ENCODE data around the gene PMM2.
"Not testable (repeated sequence)": the region's sequence is repeated elsewhere in the genome, so short reads cannot be mapped to it uniquely, and the experiment has no call there.

The PMM2 gene

DNA sequence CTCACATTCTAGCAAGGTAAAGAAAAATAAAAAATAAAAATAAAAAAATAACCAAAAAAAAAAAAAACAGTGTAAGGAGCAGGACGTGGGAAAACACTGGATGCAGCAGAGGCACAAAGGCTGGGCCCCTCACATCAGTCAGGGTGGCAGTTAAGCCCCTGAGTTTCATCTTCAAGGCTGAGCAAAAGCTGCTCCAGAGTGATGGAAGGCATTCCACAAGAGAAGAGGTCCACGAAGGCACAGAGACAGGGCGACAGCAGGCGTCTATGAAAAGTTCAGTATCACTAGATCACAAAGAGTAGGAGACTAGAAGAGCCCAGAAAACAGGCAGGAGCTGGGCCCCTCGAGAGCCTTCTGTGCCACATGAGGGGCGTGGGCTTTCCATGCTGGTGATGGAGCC lies 12.2 kb upstream of the PMM2 start:
- FAIRE-seq = no peak

DNA sequence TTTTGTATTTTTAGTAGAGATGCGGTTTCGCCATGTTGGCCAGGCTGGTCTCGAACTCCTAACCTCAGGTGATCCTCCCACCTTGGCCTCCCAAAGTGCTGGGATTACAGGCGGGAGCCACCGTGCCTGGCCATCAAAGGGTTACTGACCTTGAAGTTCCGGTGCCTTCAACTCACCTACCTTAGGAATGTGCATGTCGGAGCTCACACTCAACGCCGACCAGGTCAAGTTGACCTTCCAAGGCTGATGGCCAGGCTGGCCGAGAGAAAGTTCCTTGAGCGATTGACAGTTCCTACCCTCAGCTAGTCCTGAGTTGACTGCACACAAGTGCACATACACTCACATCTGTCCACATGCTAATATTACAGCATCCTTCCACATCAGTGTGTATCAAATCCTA lies 11.3 kb upstream of the PMM2 start:
- FAIRE-seq = not testable (repeated sequence)

DNA sequence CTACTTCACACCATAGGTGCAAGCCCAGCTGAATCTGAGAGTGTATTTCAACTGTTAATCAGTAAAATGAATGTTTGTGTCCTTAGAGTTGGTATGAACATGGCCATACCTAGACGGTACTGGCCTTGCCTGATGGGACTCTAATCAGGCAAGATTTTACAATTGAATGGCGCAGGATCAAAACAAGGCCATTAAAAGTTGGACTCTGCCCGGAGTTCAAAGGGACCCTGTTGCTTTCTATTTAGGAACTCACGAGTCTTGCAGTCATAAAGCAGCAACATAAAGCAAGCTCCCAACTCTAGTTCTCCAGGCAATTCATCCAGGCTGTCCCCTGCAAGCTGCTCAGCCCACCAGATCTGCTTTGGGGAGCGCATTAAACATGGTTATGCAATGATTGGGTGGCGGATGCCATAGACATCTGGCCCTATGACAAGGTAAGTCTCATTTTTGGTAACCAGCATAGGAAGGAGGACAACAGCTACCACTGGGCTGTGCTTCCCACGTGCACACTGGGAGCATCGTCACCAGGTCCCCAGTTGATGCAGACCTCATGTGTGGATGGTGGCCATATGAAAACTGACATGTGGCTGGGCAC lies 9.0 kb upstream of the PMM2 start:
- no peak for FAIRE-seq

DNA sequence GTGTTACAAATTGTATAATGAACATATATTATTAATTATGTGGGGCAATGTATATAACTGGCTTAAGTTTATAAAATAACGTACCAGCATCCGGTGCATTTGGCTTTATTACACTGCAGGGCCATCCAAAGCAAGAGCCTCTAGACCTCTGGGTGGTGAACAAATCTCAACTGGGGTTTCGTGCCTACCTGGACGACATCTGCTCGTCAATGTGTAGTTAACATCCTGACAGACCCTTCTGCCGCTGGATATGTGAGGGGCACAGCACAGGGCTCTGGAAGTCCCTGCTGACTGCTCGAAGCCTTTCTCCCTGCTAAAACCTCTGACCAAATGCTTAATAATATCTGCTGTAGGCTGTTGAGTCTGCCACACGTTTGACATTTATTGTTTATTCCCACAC lies 2.5 kb upstream of the PMM2 start:
- FAIRE-seq = no peak

DNA sequence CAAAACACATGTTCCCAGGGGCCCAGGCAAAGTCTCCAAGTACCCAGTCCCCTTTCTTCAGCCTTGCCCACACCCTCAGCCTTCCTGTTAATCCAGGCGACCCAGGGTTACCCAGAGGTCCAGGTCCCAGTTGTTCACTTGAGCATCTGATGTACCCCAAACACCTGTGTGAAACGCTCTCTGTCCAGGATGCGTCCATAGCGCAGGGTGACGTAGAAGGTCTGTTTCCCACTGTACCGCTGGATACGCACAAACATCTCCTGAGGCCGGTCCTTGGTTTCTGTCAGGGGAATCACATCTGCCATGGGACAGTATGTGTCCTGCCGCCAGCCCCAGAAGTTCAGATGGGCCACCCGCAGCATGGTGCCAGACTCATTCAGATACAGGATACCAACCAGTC lies 1.8 kb upstream of the PMM2 start:
- FAIRE-seq = no peak

DNA sequence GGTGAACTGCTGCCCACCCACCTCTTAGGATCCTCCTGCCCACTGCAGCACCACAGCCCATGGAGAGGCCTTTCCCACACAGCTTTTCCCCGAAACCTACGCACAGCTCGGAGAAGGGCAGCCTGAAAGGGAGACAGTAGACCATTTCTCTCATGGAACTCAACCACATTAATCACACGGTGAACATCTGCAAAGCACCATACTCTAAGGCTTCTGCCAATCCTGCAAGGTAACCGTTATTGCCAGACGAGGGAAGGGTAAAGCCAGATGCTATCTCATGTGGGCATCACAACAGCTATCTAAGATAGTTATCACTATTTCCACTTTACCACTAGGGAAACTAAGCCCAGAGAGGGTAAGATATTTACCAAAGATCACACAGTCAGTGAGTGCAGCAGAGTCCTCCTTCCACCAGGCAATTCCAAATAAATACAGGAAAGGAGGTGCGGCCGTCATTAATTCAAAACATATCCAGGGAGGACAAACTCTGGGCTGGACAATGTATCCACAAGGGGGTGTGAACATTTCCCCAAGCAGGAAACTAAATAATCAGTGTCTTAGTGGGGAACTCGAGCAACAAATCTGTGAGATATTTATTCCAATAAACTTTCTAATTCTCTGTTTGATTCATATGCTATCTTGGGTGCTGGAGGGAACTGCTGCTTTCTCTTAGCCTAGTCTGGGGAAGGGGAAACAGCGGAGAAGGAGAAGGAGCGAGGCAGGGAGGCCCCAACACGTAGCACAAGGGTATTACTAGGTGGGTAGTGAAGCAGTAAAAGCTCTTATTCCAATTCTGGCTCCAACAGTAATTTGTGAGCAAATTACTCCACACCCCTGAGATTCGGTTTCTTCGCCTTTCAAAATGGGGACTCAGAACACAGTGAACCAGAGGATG lies 923 bp upstream of the PMM2 start:
- no peak for FAIRE-seq

DNA sequence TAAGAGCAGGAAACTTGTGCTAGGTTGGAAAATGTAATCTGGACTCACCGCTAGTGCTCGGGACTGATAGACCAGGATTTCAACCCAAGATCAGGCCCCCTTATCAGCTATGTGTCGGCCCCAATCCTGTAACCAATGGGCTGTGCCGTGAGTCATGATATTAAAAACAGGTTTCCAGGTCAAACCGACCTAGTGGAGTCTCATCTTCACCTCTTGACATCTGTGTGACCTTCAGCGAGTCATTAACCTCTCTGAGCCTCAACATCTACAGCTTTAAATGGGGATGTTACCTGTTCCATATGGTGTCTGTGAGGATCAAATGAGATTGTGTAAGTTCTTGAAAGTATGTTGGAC lies 512 bp downstream of the PMM2 start:
- no peak for FAIRE-seq

DNA sequence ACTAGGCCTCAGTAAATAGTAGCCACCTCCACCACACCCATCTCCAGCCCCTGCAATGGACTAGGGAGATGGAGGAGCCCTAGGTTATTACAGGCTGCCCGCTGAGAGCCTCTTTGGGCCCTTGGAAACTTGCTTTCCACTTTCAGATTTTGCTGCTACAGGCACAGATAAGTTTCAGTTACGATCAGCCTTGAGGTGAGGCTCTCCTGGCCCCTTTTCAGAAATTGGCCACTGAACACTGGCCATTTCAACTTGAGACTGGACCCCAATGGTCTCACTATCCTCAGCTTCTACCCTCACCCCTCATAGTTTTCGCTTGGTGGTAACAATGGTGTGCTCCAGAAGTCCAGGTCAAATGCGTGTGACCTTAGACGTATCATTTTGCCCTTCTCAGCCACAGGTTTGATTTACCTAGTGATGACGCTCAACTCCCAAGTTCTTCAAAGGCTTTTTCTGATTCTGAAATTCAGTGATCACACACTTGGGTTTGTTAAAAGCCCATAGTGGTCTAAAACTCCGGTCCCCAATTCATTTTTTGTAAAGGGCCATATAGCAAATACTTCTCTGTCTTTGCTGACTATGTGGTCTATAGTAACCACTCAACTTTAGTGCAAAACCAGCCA lies 1.0 kb downstream of the PMM2 start:
- no peak for FAIRE-seq

DNA sequence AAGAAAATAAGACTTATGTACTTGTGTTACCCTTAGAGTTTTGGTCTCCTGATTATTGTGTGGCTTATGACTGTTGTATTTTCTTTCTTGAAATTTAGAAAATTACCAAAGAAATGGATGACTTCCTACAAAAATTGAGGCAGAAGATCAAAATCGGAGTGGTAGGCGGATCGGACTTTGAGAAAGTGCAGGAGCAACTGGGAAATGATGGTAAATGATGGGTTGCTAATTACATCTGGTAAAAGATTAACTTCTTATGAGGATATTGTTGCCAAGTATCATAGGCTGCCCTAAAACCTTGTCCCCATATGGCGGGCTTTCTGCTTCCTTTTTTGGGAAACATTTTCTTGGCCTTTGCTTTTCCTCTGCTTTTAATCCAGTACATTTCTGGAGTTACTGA lies 4.1 kb downstream of the PMM2 start:
- no peak for FAIRE-seq

DNA sequence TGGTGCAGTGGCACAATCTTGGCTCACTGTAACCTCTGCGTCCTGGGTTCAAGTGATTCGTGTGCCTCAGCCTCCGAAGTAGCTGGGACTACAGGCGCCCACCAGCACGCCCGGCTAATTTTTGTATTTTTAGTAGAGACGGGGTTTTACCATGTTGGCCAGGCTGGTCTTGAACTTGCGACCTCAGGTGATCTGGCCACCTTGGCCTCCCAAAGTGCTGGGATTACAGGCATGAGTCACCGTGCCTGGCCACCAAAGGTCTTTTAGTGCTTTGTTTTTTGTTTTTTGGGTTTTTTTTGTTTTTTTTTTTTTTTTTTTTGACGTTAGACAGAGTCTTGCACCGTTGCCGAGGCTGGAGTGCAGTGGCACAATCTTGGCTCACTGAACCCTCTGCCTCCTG lies 6.1 kb downstream of the PMM2 start:
- not testable (repeated sequence) for FAIRE-seq

DNA sequence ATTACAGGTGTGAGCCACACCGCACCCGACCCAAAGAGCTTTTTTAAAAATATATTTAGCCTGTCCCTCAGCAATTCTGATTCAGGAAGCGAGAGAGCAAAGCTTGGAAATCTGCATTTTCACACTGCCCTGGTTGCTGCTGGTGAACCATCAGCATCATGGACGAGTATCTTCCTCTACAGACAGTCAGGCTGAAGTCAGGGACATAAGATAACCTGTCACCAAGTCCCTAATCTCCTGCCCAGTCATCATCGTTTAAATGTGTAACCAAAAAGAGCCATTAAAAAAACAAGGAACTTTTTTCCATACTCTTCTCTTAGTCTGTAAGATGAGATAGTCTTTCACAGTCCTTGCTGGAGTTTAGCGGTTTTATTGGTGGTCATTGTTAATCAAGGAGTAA lies 6.7 kb downstream of the PMM2 start:
- FAIRE-seq = no peak

DNA sequence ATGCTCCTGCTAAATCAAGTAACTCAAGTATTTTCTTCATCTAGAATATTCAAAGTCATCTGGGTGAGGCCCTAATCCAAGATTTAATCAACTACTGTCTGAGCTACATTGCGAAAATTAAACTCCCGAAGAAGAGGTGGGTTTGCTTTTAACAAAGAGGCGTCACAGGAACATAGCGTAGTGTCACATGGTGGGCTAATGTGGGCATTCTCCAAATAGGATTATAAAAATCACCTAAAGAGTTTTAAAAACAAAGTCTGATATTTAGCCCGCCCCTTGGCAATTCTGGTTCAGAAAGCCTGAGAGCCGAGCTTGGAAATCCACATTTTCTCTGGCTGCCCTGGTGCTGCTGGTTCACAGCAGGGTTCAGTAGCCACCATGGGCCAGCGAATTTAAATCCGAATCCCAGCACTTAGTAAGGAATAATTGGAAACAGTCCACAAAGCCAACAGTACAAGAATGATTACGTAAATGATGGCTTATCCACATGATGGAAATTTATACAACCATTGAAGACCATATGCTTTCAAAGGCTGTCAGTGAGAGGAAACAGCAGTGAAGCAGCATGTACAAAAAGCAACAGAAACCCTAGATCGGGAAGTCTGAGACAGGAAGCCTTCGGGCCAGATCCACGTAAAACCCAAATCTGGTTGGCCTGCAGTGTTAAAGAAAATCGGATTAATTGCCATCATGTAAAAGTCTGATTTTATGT lies 8.8 kb downstream of the PMM2 start:
- no peak for FAIRE-seq

DNA sequence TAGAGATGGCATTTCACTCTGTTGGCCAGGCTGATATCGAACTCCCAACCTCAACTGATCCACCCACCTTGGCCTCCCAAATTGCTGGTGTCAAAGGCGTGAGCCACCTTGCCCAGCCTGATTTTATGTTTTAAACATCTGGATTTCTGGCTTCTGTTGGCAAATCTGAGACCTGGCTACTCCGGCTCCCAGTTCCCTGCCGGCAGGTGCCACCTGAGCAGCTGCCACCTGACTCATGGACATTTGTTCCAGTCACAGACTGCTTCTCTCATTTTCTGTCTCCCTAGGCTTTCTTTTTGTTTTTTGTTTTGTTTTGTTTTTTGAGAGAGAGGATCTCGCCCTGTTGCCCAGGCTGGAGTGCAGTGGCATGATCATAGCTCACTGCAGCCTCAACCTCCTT lies 9.6 kb downstream of the PMM2 start:
- no peak for FAIRE-seq

DNA sequence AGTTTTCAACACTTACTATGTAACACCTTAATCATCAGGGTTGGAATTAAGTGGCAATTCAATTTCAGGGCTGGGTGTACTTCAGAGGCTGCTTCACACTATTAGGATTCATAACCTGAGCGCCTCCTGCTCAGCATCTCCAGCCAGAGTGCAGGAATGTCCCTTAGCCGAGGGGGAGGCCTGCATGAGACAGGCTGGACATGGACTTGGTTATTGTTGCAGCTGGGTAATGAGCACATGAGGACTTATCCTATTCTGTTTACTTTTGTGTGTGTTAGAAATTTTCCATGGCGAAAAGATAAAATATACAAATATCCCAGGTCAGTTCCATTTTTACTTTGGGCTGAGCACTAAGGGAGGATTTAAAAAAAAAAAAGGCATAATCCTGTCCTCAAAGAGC lies 10.4 kb downstream of the PMM2 start:
- FAIRE-seq = no peak

DNA sequence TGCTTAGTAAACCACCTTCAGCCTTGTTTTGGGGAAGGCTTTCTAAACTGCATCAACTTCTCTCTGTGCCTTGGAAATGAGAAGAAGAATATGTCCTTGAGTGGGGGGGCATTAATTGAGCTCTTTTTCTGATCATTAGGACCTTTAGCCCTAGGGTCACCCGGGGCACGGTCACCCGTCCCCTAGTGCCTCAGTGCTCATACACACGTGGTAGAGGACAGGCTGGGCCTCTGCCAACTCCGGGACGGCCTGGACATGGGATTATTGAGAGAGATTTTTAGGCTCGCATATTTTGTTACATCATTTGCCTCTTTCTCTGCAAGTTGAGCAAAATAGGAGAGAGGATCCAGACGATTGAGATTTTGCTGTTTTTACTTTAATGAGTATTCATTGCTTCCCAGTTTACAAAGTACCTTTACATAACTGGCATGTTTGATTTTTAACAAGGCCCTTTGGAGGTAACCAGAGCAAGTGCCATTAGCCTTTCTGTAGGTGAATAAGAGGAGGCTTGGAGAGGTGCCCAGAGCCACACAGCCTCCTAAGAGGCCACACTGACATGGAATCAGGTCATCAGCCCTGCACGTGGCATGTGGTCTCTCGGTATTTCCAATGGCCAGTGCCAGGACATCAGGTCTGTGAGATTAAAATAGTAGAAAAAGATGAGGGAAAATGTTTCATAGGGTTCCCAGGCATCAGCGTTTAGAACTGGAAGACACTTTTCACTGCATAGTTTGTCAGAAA lies 11.1 kb downstream of the PMM2 start:
- FAIRE-seq = no peak

DNA sequence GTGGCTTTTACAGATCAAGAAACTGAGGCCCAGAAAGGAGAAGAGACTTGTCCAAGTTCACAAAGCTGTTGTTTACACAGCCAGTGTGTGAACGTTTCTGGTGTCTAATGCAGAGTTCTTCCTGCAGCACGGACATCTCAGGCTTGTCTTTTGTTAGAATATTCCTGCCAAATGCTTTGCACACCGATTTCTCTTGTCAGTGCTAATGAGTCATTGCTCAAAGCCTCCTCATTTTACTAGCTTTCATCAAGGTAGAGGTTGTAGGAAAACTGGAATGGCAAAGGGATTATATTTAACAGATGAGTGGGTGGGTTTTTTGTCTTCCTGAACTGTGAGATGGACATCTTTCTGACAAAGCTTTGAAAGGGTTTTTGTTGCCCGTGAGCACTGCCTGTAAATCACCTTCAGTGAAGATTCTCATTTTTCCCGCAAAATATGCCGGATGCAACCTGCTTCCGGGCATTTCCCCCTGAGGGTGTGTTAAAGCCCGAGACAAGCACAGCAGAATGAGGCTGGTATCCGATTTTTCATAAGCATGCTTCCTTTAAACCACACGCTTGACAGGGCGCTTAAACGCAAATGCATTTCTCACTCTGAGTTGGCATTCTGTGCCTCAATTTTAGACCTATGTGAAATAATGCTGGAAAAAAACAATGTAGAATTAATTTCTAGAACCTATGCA lies 14.7 kb downstream of the PMM2 start:
- no peak for FAIRE-seq

DNA sequence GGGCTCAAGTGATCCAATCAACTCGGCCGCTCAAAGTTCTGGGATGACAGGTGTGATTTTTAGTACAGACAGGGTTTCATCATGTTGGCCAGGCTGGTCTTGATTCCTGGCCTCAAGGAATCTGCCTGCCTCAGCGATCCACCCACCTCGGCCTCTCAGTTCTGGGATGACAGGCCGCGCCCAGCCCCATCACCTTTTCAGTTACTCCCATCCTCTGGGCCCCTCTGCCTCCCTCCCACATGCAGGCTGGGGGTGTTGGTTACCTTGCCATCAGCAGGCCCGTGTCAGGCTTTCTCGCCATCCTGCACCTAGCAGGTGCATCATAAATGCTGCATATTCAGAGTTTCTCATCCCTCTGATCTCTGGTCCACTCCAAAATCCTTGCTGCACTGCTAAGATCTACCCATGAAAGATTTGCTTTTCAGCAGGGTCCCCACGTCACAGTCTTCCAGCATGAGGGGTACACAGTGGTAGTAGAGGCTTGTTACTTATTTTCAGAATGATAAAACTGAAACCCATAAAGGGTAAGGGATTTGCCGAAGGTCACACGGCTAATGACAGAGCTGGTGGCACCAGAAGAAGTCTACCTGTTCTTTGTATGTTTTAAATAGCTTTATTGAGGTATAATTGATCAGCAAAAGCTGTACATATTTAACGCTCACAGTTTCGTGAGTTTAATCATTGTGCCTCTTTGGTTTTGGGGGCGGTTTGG lies 16.6 kb downstream of the PMM2 start:
- FAIRE-seq = no peak

DNA sequence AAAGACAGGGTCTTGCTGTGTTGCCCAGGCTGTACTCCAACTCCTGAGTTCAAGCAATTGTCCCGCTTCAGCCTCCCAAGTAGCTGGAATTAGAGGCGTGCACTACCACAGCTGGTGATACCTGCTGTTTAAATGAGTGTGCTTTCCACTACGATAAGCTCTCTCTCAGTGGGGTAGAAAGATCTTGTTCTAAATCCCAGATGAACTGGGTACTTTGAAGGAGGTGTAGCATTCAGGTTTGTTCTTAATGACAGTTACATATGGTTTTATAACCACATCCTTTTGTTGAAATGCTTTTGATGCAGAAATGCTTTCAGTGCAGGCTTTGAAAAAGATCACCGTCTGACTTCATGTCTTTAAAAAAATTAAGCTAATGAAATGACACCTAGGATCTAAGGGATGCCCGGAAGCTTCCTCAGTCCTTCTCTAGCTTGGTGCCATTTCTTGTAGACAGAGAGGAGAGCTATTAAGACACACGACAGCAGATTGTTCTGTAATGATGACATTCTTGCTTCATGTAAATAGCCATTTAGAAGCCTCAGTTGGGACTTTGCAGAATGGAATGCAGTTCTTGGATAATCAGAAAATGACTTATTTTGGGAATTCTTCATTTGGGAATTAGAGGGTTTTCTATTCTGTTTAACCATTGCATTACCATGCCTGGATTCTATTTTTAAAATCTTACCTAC lies 19.5 kb downstream of the PMM2 start:
- no peak for FAIRE-seq

DNA sequence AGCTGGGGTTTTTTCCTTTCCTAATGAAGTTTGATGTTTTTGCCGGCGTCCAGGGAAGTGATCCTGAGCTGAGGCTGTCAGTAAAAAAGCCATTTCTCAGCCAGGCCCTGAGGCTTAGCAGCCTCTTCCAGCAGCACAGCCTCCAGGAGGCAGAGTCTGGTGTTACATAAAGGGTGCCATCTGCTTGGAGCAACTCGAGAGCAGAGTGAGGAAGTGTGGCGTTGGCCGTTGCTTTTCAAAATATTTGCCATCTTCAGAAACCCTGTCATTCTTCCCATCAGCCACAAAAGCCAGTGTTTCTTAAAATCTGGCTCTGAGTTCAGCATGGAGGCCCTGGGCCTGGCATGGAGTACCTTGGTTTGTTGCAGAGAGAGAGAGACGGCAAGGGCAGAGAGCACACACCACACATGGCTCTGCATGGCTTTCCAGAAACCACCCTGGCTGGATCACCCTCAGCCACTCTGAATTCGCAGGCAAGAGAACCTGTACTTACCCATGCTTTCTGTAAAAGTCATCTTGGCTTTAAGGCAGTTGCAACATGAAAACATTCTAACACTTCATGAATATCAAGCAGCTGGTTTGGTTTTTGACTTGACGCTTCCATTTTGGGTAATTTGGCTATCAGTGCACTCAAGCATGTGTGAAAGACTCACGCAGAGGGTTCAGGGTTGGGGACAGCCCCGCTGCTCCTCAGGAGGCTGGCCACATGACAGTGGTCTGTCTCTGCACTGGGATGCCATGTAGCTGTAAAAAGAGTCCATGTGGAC lies 21.0 kb downstream of the PMM2 start:
- no peak for FAIRE-seq

DNA sequence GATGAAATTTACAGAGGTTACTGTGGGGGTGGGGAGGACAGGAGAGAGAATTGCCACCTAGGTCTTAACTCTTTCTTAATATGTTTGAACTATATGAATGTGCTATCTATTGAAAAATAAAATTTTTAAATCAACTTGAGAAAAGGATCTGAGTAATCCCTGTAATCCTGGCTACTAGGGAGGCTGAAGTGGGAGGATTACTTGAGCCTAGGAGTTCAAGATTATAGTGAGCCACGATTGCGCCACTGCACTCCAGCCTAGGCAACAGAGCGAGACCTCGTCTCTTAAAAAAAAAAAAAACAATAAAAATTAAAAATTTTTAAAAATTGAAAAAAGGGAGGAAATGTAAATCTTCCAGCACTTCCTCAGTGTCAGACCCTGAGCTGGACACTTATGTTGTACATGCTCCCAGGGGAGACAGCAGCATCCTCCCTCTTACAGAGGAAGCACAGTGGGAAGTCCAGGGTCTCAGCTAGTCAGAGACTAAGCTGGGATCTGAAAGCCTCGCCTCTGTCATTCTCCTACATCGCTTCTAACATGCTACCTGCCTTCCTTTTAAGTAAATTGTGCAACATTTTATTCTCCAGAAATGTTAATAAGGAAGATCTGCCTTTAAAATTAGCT lies 21.9 kb downstream of the PMM2 start:
- FAIRE-seq = no peak
